Stimulated activated CD4-positive, alpha-beta T cell treated with anti-CD3 and anti-CD28 coated beads, Interleukin-2, amount 100 ng/mL, for 24 hours (primary cell): ENCODE data around the gene KIF9.
A peak's percentile ranks its signal among the peaks of the same experiment; 100 is the strongest.
"Not testable (repeated sequence)": the region's sequence is repeated elsewhere in the genome, so short reads cannot be mapped to it uniquely, and the experiment has no call there.

Experiments used
- DNase-seq, 2 donors: peaks; one replicate each; pipeline ENCODE4 v3.0.0-alpha.2; 2020

KIF9 gene

GRCh38 chr3:47291754-47292420, 9.3 kb upstream of the KIF9 start:
- not testable (repeated sequence) for DNase-seq

GRCh38 chr3:47291158-47291753, 8.7 kb upstream of the KIF9 start:
- DNase-seq: no peak

- DNase-seq: no peak
Measured at GRCh38 chr3:47288966-47289910, 6.6 kb upstream of the KIF9 start.

GRCh38 chr3:47283591-47284364, 1.2 kb upstream of the KIF9 start:
- DNase-seq: peak; percentile 39 to 57

GRCh38 chr3:47283193-47283537, 566 bp upstream of the KIF9 start:
- peak in 1 of 2 donors; percentile 40 for DNase-seq

GRCh38 chr3:47280519-47280918, 2.1 kb downstream of the KIF9 start:
- no peak for DNase-seq

- no peak for DNase-seq
Measured at GRCh38 chr3:47276558-47276957, 6.0 kb downstream of the KIF9 start.

DNA sequence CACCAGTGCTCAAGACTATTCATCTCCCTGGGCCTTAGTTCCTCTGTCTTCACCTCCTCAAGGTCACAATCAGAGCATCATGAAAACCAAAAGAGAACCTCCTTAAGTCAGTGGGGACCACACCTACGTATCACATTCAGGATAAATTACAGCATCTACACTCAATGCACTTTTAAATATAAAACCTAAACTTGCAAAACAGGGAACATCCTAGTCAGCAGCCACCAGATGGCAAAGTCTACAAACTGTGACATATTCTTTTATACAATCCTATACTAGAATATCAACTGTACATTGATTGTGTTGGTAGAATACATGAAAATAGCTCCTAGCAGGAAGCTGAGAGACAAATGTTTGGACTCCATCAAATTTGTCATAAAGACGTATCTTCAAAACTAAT, 7.9 kb downstream of the KIF9 start:
- no peak for DNase-seq

DNA sequence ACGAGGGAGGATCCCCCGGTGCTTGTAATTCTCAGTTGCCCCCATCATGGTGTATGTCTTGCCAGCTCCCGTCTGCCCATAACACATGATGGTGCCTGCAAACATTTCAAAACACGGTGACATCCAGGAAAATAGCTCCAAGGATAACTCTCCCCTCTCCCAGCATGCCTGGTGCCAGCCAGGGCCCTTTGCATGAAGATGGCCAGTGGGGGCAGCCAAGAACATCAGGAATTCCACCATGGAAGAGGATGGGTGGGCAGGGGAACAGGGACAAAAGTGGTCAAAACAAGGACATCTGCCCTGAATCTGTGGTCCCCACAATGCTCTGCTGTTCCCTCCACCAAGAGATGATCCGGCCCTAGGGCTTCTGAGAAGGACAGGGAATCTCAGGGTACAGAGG, 9.0 kb downstream of the KIF9 start:
- no peak for DNase-seq

GRCh38 chr3:47270526-47270925, 12.1 kb downstream of the KIF9 start:
- no peak for DNase-seq

DNA sequence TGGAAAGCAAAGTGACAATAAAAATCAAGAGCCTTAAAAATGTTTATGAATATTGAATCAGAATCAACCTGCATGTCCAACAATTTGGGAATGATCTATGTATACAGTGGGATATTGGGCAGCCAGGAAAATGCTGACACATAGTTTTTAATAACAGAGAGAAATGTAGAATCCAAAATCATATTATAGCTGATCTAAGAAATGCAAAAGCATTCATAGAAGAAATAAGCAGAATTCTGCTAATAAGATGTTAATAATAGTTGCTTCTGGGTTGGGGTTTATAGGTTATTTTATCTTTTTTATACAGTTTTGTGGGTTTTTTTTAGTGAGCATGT, 15.1 kb downstream of the KIF9 start:
- no peak for DNase-seq

DNA sequence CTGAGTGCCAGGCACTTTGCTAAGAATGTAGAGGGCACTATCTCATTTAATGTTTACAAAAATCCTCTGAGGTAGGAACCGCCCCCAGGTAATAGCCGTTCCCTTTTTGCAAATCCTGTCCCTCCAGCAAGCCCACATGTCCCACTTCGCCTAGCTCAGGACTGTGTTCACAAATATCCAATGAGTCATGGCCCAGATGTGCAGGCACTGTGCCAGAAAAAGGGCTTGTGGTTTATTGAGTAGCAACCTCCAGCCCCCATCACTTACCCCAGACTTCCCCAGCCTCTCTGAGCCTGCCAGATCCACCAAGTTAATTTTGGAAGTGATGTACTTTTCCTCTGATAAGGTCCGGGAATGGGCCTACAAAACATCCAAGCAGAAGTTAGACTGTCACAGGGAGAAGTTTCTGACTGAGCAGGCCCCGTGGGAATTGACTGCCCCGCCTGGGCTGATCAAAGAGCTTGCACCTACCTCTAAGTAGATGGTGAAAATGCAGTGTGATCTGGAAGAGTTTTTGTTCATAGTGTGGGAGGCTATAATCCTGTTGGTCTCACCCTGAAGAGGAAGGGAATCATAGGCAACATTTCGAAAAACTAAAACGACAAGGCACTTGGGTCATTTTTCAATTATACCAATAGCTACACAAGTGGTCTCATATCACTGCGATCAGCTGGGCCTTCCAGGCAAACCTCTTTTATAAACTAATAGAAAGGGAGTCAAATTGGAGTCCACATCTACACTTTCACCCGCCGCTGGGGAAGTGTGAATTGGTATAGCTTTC, 15.7 kb downstream of the KIF9 start:
- peak; percentile 55 to 56 for DNase-seq

- DNase-seq: no peak
Measured at GRCh38 chr3:47265725-47266428, 16.7 kb downstream of the KIF9 start.

- no peak for DNase-seq
Measured at GRCh38 chr3:47265008-47265407, 17.6 kb downstream of the KIF9 start.

- DNase-seq: no peak
Measured at GRCh38 chr3:47261301-47261700, 21.3 kb downstream of the KIF9 start.

GRCh38 chr3:47260605-47261004, 22.0 kb downstream of the KIF9 start:
- DNase-seq: no peak

DNA sequence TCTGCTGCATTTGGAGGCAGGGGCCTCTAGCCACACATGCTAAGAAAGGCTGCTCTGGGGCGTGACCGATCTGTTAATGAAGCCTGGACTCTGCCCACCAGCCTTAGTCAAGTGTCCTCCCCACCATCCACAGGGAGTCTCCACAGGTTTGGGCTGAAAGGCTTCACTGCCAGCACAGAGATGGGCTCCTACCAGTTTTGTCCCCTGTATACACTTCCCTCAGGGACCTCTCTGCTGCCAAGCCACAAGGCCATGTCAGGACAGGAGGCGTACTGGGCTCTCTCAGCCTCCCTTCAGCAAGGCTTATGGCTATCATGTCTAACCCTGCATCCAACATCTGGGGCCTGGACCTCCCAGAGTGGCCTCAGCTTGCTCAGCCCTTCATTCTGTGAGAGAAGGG, 23.5 kb downstream of the KIF9 start:
- DNase-seq: no peak

DNA sequence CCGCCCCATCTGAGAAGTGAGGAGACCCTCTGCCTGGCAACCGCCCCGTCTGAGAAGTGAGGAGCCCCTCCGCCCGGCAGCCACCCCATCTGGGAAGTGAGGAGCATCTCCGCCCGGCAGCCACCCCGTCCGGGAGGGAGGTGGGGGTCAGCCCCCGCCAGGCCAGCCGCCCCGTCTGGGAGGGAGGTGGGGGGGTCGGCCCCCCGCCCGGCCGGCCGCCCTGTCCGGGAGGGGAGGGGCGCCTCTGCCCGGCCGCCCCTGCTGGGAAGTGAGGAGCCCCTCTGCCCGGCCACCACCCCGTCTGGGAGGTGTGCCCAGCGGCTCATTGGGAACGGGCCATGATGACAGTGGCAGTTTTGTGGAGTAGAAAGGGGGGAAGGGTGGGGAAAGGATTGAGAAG, 26.3 kb downstream of the KIF9 start:
- not testable (repeated sequence) for DNase-seq

DNA sequence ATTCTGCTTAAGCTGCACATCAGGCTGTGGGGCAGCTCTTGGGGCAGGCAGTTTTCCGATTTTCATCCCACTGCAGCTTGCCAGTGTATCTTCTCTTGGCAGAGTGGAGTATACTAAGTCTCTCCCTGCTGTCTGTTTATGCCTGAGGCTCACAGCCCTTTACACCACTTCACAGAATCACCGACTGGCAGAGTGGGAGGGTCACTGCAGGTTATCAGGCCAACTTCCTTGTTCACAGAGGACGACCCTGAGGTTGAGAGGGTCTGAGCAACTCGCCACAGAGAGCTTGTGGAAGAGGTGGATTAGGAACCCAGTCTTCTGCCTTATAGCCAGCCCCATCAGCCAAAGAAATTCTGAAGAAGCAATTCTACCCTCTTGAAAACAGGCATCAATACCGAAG, 30.9 kb downstream of the KIF9 start:
- DNase-seq: no peak

DNA sequence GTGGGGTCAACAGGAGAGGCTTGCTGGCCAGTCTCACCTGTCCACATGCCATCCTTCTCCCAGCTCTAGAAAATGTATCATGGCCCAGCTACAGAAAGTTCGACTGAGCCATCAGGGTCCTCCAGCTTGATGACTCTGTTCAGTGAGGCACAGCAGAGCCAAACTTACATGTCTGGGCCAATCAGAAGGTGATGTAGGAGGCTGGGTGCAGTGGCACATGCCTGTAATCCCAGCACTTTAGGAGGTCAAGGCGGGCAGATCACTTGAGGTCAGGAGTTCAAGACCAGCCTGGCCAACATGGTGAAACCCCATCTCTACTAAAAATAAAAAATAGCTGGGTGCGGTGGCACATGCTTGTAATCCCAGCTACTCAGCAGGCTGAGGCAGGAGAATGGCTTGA, 31.5 kb downstream of the KIF9 start:
- DNase-seq: not testable (repeated sequence)

GRCh38 chr3:47250309-47251060, 32.1 kb downstream of the KIF9 start:
- no peak for DNase-seq
